ENCODE data around the gene PITX1. TPM values are rescaled to one million over a fixed set of nuclear protein-coding genes. Genes with fewer than 3 reads are reported as not detected.

The PITX1 gene
- total RNA-seq, 2 donors from 2014 or later, result 7.8 to 9.9 TPM

GRCh38 chr5:135028791-135029476, 5.1 kb downstream of the PITX1 start:
- no peak for DNase-seq
- TF ChIP-seq, protein P1, sequence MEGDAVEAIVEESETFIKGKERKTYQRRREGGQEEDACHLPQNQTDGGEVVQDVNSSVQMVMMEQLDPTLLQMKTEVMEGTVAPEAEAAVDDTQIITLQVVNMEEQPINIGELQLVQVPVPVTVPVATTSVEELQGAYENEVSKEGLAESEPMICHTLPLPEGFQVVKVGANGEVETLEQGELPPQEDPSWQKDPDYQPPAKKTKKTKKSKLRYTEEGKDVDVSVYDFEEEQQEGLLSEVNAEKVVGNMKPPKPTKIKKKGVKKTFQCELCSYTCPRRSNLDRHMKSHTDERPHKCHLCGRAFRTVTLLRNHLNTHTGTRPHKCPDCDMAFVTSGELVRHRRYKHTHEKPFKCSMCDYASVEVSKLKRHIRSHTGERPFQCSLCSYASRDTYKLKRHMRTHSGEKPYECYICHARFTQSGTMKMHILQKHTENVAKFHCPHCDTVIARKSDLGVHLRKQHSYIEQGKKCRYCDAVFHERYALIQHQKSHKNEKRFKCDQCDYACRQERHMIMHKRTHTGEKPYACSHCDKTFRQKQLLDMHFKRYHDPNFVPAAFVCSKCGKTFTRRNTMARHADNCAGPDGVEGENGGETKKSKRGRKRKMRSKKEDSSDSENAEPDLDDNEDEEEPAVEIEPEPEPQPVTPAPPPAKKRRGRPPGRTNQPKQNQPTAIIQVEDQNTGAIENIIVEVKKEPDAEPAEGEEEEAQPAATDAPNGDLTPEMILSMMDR (IDR thresholded peaks at IDR 0.05), result no peak
- Histone ChIP-seq H3K4me3 (no peak overlapping the region), H3K9ac (ENCODE audit: low read depth in 2 of 2, low read length in 2 of 2) (peak overlapping the region; percentile 3 to 21), H3K27me3 (peaks cover 66% of the 10 kb centered on the region), H3K27ac (peak overlapping the region; percentile 4), H3K9me3 (no peaks in the 10 kb centered on the region), H3K4me1 (peaks cover 16% of the 10 kb centered on the region), H3K36me3 (no peaks in the 10 kb centered on the region)
- intact Hi-C loops (cut with DNase I), result no loop called here

DNA sequence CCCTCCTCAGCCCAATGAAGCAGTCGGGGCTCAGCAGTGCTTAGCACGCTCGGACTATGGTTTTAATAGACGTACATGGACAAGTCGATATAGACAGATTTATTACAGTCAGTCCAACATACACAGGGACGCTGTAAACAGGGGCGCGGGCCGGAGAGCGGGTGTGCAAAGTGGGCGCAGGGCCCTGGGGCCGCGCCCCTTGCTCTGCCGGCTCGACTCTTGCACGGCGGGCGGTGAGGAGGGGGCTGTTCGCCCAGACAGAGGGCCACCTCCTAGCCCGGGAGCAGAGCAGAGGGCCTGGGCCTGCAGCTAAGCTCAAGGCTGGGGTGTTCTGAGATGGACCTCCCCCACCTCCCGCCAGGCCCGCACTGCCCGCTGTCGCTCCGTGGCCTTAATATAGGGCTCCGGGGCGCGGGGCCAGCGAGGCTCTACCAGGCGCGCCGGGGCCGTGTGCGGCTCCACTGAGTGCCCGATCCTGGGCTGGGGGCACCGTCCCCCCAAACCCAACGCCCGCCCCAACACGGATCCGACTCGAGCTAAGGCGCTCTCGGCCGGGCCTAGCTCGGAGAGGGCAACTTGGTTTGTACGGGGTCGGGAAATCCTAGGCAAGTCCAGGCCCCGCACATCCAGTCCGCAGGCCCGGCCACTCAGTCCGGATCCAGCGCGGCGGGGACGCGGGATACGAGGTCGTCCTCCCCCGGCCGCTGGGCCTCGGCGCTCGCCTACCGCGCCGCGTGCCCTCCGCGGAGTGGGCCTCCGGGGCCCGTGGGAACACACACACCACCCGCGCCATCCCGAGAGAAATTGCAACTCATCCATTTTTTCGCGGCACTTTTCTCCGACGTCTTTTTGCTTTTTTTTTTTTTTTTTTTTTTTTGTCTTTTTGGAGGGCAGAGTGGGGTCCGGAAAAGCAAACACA, 6.1 kb downstream of the PITX1 start:
- no peaks in the 10 kb centered on the region for H3K9me3 ChIP-seq
- TF ChIP-seq, protein P1 (IDR thresholded peaks at IDR 0.05), result no peak
- H3K9ac ChIP-seq (ENCODE audit: low read depth in 2 of 2, low read length in 2 of 2), result no peak overlapping the region
- peaks cover 12% of the 10 kb centered on the region for H3K4me1 ChIP-seq
- intact Hi-C loops (cut with DNase I), result no loop called here
- no peak overlapping the region for H3K27ac ChIP-seq
- H3K36me3 ChIP-seq, result no peaks in the 10 kb centered on the region
- DNase-seq, result no peak
- H3K4me3 ChIP-seq, result no peak overlapping the region
- H3K27me3 ChIP-seq, result peaks cover 59% of the 10 kb centered on the region

DNA sequence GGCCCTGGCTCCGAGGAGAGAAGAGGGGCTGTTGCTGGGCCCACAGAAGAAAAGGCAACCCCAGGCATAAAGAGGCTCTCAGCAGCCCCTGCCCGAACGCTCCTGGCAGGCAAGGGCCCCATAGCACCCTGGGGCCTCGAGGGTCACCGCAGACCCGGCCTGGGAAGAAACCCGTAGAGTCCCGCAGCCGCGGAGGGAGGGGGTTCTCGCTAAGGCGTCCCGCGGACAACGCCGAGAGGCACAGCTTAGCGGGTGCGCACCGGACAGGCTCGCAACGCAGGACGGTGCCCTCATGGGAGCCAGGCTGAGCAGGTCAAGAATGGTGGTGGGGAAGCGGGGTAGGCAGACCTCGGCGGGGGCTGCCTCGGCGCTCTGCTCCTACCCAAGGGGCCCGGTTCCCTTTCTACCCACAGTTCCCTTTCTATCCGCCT, 6.7 kb downstream of the PITX1 start:
- intact Hi-C loops (cut with DNase I), result no loop called here
- Histone ChIP-seq H3K36me3 (no peaks in the 10 kb centered on the region), H3K9ac (ENCODE audit: low read depth in 2 of 2, low read length in 2 of 2) (peak overlapping the region in 1 of 2 donors; percentile 57), H3K27ac (no peak overlapping the region), H3K4me3 (no peak overlapping the region), H3K27me3 (peaks cover 53% of the 10 kb centered on the region), H3K4me1 (peaks cover 9% of the 10 kb centered on the region), H3K9me3 (no peaks in the 10 kb centered on the region)
- TF ChIP-seq, protein P1 (IDR thresholded peaks at IDR 0.05), result no peak
- DNase-seq, result no peak

- H3K9ac ChIP-seq (ENCODE audit: low read depth in 2 of 2, low read length in 2 of 2), result peak overlapping the region; percentile 34 to 57
- intact Hi-C loops (cut with DNase I), result no loop called here
- H3K4me3 ChIP-seq, result no peak overlapping the region
- H3K27ac ChIP-seq, result no peak overlapping the region
- TF ChIP-seq, protein P1 (IDR thresholded peaks at IDR 0.05), result no peak
- H3K27me3 ChIP-seq, result peaks cover 49% of the 10 kb centered on the region
- H3K36me3 ChIP-seq, result no peaks in the 10 kb centered on the region
- no peak for DNase-seq
- H3K9me3 ChIP-seq, result no peaks in the 10 kb centered on the region
- H3K4me1 ChIP-seq, result peaks cover 9% of the 10 kb centered on the region
Measured at GRCh38 chr5:135026645-135027265, 7.3 kb downstream of the PITX1 start.

All from colonic mucosa (tissue), 4 donors.